ENCODE results near the gene SCN4A. TPM values are rescaled to one million over a fixed set of nuclear protein-coding genes. Genes with fewer than 3 reads are reported as not detected.

Gene SCN4A
- total RNA-seq, 1 donor from 2014 or later = 0.43 TPM

GRCh38 chr17:63929860-63930766 is 42.6 kb downstream of the SCN4A start:
- peaks cover 8% of the 10 kb centered on the region for H3K27me3 Mint-ChIP-seq (ENCODE audit: low read depth, unreplicated experiment)
- no peak overlapping the region for H3K4me2 ChIP-seq (ENCODE audit: low read length)
- H3K4me1 Mint-ChIP-seq (ENCODE audit: low read depth, unreplicated experiment) = no peaks in the 10 kb centered on the region

GRCh38 chr17:63928966-63929695 is 43.6 kb downstream of the SCN4A start:
- TF ChIP-seq CTCF (IDR thresholded peaks at IDR 0.05; ENCODE audit: insufficient read depth, low read depth, low read length) = no peak
- TF ChIP-seq EZH2 (IDR thresholded peaks at IDR 0.05; ENCODE audit: insufficient read depth, low read length) = no peak
- H3K4me1 Mint-ChIP-seq (ENCODE audit: low read depth, unreplicated experiment) = no peaks in the 10 kb centered on the region
- no peak overlapping the region for H3K27ac ChIP-seq (ENCODE audit: low read depth, low read length)
- no peaks in the 10 kb centered on the region for H3K9me3 ChIP-seq (ENCODE audit: insufficient read depth, low read depth, low read length)
- no peak overlapping the region for H3K9ac ChIP-seq (ENCODE audit: low read length)
- no peak overlapping the region for H3K27ac Mint-ChIP-seq (ENCODE audit: unreplicated experiment)
- no peaks in the 10 kb centered on the region for H3K4me1 ChIP-seq (ENCODE audit: insufficient read depth, low read length)
- H3K4me3 ChIP-seq (ENCODE audit: insufficient read depth, low read depth, low read length) = no peak overlapping the region
- no peak overlapping the region for H3K4me3 Mint-ChIP-seq (ENCODE audit: unreplicated experiment)
- no peak overlapping the region for H3K4me2 ChIP-seq (ENCODE audit: low read length)
- H3K27me3 ChIP-seq (ENCODE audit: insufficient read depth, low read length) = no peaks in the 10 kb centered on the region
- H3K36me3 Mint-ChIP-seq (ENCODE audit: low read depth, unreplicated experiment) = no peaks in the 10 kb centered on the region
- DNase-seq (ENCODE audit: low read depth) (no peak), FAIRE-seq (no peak)
- H3K79me2 ChIP-seq (ENCODE audit: insufficient read depth, low read length) = no peaks in the 10 kb centered on the region
- no peaks in the 10 kb centered on the region for H3K36me3 ChIP-seq (ENCODE audit: insufficient read depth, low read length)
- H3K9me3 Mint-ChIP-seq (ENCODE audit: unreplicated experiment) = no peaks in the 10 kb centered on the region
- H4K20me1 ChIP-seq (ENCODE audit: insufficient read depth, low read length) = no peaks in the 10 kb centered on the region
- peaks cover 8% of the 10 kb centered on the region for H3K27me3 Mint-ChIP-seq (ENCODE audit: low read depth, unreplicated experiment)
- H2AFZ ChIP-seq (ENCODE audit: low read depth, low read length) = no peak overlapping the region

More at GRCh38 chr17:63929860-63930766, 42.6 kb downstream of the SCN4A start:
- H3K9me3 Mint-ChIP-seq (ENCODE audit: unreplicated experiment) = no peaks in the 10 kb centered on the region
- no peaks in the 10 kb centered on the region for H3K36me3 Mint-ChIP-seq (ENCODE audit: low read depth, unreplicated experiment)
- Histone ChIP-seq H3K27me3 (ENCODE audit: insufficient read depth, low read length) (no peaks in the 10 kb centered on the region), H3K9me3 (ENCODE audit: insufficient read depth, low read depth, low read length) (no peaks in the 10 kb centered on the region), H3K27ac (ENCODE audit: low read depth, low read length) (no peak overlapping the region), H3K4me1 (ENCODE audit: insufficient read depth, low read length) (no peaks in the 10 kb centered on the region), H2AFZ (ENCODE audit: low read depth, low read length) (no peak overlapping the region), H3K79me2 (ENCODE audit: insufficient read depth, low read length) (no peaks in the 10 kb centered on the region), H3K9ac (ENCODE audit: low read length) (no peak overlapping the region), H3K4me3 (ENCODE audit: insufficient read depth, low read depth, low read length) (no peak overlapping the region), H3K36me3 (ENCODE audit: insufficient read depth, low read length) (no peaks in the 10 kb centered on the region), H4K20me1 (ENCODE audit: insufficient read depth, low read length) (no peaks in the 10 kb centered on the region)
- TF ChIP-seq CTCF (IDR thresholded peaks at IDR 0.05; ENCODE audit: insufficient read depth, low read depth, low read length) = no peak
- TF ChIP-seq EZH2 (IDR thresholded peaks at IDR 0.05; ENCODE audit: insufficient read depth, low read length) = no peak
- H3K27ac Mint-ChIP-seq (ENCODE audit: unreplicated experiment) = no peak overlapping the region
- H3K4me3 Mint-ChIP-seq (ENCODE audit: unreplicated experiment) = no peak overlapping the region
- no peak for DNase-seq (ENCODE audit: low read depth)
- FAIRE-seq = no peak

All from astrocyte (in vitro differentiated cells and primary cell).